GM21526 (cell line): ENCODE measurements around the gene CEPT1.

Experiments used
- ATAC-seq: cut with Tn5 transposase; IDR thresholded peaks from one replicate; pipeline ENCODE4 v1.9.1; 2021; ENCODE audit warnings: moderate library complexity; ENCODE audit not compliant: unreplicated experiment, low FRiP score

The CEPT1 gene

DNA sequence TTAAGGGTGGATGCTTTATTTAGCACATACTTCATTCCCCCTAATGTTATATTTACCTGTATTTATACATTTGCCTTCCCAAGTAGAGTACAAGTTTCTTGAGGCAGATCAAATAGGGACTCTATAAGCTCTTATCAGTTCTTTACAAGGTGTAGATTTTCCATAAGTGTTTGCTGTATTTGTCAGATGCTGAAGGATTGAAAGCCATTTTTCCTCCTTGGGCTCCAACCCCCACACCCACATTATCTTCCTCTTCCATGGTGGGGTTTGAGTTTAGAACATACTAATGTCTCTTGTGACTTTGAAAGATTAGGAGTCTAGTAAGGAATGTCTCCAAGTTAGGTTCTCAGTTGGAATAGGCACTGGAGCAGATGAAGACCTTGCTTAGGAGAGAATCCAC lies 85.1 kb downstream of the CEPT1 start:
- ATAC-seq: no peak

GRCh38 chr1:111225717-111226400 lies 85.8 kb downstream of the CEPT1 start:
- ATAC-seq: no peak

GRCh38 chr1:111227434-111227833 lies 87.4 kb downstream of the CEPT1 start, which contains the start of gene CHI3L2:
Gene CHI3L2 (plus strand): TSS chr1:111227713. CDS start chr1:111227730, 17 bp downstream.
- no peak for ATAC-seq

DNA sequence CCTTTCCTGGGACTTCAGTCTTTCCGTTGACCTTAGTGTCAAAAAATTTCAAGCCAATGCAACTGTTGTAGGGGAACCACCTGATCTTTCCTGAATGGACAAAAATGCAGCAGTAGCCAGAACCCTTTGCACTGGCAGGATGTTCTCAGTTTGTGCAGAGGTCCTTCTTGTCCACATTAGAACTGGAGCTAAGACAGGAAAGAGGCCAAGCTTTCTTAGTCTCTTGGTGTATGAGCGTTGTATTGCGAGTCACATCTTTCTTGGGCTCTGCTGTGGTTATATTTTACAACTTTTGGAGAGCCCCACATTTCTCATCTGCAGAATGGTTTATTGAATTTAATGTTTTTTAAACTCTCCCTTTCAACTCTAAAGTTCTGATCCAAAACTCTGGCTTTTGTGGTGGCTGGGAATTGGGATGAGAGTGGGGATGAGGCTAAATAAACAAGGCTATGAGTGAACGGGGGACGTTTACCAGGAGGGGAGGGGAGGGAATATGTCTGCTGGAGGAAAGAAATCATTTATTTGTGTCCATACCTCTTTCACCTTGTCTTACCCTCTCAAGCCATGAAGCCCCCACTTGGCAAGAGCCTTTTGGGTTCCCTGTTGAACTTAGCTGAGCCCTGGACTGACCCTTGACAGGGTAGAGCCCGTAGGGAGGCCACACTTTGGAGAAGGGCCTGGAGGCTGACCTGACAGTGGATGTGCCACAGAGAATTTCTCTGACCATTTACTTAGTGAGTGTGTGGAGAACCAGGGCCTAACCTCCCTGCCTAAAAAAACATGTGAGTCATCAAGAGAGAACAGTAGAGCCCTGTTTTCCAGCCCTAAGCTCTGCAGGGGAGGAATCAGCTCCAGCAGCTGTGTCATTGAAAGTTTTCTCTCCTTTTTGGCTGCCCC lies 88.1 kb downstream of the CEPT1 start:
- ATAC-seq: no peak

- no peak for ATAC-seq
These were observed 88.7 kb downstream of the CEPT1 start for GRCh38 chr1:111228748-111229126.

DNA sequence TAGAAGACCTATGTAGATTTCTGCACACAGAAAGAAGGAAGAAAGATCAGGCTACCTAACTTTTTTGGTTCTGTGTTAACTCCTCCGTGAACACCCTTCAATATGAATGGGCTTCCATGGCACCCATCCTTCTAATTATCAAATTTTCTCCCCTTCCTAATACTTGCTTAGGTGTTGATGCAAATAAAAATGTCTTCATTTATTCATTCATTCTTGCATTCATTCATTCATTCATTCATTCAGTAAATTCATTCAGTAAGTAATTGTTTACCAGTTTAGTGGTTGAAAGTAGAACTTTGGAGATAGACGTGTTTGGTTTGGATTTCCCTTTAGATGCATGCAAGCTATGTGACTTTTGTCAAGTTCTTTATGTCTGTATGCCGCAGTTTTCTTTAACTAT lies 92.1 kb downstream of the CEPT1 start:
- ATAC-seq: no peak

DNA sequence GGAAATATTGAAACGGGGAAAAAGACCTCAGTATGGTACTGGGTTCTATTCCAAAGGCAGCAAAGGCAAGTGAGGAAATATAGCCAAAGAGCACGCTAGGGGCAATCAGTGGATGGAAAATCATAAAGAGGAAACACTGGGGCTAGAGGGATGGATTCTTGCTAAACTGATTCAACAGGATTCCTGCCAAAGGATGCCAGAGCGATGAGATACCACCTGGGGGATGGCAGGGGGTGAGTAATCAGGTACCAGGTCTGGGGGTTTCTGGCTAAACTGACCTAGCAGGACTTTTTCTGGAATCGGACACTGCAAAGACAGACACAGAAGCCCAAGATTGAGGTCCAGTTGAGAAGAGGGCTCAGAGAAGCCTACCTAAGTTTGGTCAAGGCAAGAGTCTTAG lies 94.2 kb downstream of the CEPT1 start:
- no peak for ATAC-seq
